GM12891 (cell line): ENCODE measurements around the gene CCDC136.

Source experiments
- POLR2A ChIP-seq: IDR thresholded peaks from 2 replicates; pipeline ENCODE4 v1.6.1; 2011; ENCODE audit warnings: low read depth, low read length, control low read depth
- TAF1 ChIP-seq: IDR thresholded peaks from 2 replicates; pipeline ENCODE4 v1.6.1; 2011; ENCODE audit warnings: low read depth, low read length, control low read depth

GRCh38 chr7:128868624-128869137, 76.9 kb downstream of the CCDC136 start:
- TF ChIP-seq TAF1 = no peak
- TF ChIP-seq POLR2A = no peak
